Lower leg skin (tissue), 4 donors: ENCODE data around the gene CENPH. TPM values are rescaled to one million over a fixed set of nuclear protein-coding genes. Genes with fewer than 3 reads are reported as not detected.
A peak's percentile ranks its signal among the peaks of the same experiment; 100 is the strongest.
"Not testable (repeated sequence)": the region's sequence is repeated elsewhere in the genome, so short reads cannot be mapped to it uniquely, and the experiment has no call there.

Source experiments
- DNase-seq, 2 donors: peaks; one replicate each; pipeline ENCODE4 v3.0.0-alpha.2; 2019; ENCODE audit warnings: low spot score in 2 of 2
- H3K4me3 ChIP-seq: fragments of 200-600 bp; sonication (generic); 2 replicates; pipeline ENCODE4 v1.5.1; 2017; ENCODE audit warnings: mild to moderate bottlenecking, low read depth; ENCODE audit not compliant: poor library complexity, severe bottlenecking
- POLR2A ChIP-seq, 2 donors: fragments of 450-650 bp; IDR thresholded peaks; one replicate each; pipeline ENCODE4 v1.6.1; 2016 to 2017; ENCODE audit warnings: antibody characterized with exemption in 2 of 2, mild to moderate bottlenecking in 1 of 2, moderate library complexity in 1 of 2
- WGBS, 2 donors: methylation state at CpG; one replicate each; pipeline ENCODE4 v1.1.5; 2018; 5-methylcytosine and 5-hydroxymethylcytosine counted together
- intact Hi-C: fragments of 100-400 bp; cut with DNase I; formaldehyde crosslinking; loops from one replicate; pipeline ENCODE4 v1.15.0; 2023; ENCODE audit warnings: low total_unique reads
- total RNA-seq, 4 donors: library from RNA; depleted of rRNA; stranded (reverse); fragments of >200 nt; gene quantifications; one replicate each; pipeline ENCODE4 v1.1.0, GENCODE V29; 2016
- TF ChIP-seq, protein P1 (sequence below), 3 donors: fragments of 450-650 bp; IDR thresholded peaks; one replicate each; pipeline ENCODE4 v1.5.1; 2016; ENCODE audit warnings: antibody characterized with exemption in 3 of 3, mild to moderate bottlenecking in 3 of 3, moderate library complexity in 2 of 3

The CENPH gene, protein sequence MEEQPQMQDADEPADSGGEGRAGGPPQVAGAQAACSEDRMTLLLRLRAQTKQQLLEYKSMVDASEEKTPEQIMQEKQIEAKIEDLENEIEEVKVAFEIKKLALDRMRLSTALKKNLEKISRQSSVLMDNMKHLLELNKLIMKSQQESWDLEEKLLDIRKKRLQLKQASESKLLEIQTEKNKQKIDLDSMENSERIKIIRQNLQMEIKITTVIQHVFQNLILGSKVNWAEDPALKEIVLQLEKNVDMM
- total RNA-seq = 10 to 100 TPM in 1 of 4 donors, 1 to 10 TPM in 3; 5.4 to 10.5 (median 6.0) TPM

DNA sequence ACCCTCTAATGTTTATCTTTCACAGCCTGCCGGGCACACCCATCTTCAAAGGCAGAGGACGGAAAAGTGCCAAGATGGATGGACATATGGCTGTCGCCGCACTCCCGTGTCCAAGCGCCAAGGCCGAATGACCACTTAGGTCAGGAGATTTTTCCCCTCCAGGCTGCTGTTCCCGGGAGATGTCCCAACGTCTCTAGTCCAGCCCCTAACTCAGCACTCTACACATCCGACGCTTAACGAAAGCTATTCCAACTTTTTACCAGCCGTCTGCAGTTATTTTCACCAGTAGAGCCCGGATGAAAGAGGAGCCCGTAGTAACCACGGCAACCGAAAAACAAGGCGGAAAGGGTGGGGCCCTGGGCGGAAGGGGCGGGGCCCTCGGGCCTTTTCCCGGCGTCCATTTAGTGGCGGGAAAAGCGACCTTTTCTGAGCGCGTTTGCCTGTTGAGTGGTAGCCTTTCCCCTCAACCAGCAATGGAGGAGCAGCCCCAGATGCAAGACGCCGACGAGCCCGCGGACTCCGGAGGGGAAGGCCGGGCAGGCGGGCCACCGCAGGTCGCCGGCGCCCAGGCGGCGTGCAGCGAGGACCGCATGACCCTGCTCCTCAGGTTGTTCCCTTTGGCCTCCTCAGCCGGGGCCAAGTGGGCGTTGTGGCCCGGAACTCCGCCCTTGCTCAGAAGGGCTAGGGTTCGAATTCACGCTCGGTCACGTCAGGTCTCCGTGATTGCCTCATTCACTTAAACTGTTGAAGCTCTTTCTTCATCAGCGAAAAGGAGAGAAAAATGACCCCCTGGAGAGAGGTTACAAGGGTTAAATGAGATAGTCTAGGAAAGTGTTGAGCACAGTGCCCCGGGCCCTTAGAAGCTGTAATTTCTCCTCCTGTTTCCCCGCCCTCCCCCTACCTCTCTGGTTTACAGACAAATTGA is at the start of gene CENPH:
Gene CENPH, plus strand, starts transcription at position 422 of the 925 bp plus-strand sequence. Its CDS starts 52 bp downstream, at position 474.
- no peak for TF ChIP-seq POLR2A (IDR thresholded peaks at IDR 0.05)
- TF ChIP-seq, protein P1, sequence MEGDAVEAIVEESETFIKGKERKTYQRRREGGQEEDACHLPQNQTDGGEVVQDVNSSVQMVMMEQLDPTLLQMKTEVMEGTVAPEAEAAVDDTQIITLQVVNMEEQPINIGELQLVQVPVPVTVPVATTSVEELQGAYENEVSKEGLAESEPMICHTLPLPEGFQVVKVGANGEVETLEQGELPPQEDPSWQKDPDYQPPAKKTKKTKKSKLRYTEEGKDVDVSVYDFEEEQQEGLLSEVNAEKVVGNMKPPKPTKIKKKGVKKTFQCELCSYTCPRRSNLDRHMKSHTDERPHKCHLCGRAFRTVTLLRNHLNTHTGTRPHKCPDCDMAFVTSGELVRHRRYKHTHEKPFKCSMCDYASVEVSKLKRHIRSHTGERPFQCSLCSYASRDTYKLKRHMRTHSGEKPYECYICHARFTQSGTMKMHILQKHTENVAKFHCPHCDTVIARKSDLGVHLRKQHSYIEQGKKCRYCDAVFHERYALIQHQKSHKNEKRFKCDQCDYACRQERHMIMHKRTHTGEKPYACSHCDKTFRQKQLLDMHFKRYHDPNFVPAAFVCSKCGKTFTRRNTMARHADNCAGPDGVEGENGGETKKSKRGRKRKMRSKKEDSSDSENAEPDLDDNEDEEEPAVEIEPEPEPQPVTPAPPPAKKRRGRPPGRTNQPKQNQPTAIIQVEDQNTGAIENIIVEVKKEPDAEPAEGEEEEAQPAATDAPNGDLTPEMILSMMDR (IDR thresholded peaks at IDR 0.05) = no peak
- peak within 1 kb of the TSS; percentile 61 for H3K4me3 ChIP-seq
- intact Hi-C loops = no loop called here
- peak; percentile 86 to 97 for DNase-seq
- 0 to 1% methylated on average over 53 to 55 of the region's 55 CpGs for WGBS, 2 donors

DNA sequence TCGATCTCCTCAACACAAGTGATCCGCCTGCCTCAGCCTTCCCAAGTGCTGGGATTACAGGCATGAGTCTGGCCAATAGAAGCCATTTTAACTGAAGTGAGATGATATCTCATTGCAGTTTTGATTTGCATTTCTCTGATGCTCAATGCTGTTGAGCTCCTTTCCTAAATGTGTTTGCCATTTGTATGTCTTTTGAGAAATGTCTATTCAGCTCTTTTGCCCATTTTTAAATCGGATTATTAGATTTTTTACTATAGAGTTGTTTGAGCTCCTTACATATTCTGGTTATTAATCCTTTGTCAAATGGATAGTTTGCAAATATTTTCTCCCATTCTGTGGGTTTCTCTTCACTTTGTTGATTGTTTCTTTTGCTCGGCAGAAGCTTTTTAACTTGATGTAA is 49.1 kb upstream of the CENPH start:
- intact Hi-C loops, DNase-seq, H3K4me3 ChIP-seq: not testable (repeated sequence)
- 92 to 93% methylated on average over 4 of the region's 4 CpGs for WGBS, 2 donors

GRCh38 chr5:69140827-69141226 is 48.6 kb upstream of the CENPH start:
- no peak for DNase-seq
- H3K4me3 ChIP-seq = no peak overlapping the region
- no peak for TF ChIP-seq POLR2A (IDR thresholded peaks at IDR 0.05)
- TF ChIP-seq, protein P1 (IDR thresholded peaks at IDR 0.05) = no peak
- intact Hi-C loops = no loop called here
- WGBS, 2 donors = 90 to 91% methylated on average over 1 of the region's 1 CpG

DNA sequence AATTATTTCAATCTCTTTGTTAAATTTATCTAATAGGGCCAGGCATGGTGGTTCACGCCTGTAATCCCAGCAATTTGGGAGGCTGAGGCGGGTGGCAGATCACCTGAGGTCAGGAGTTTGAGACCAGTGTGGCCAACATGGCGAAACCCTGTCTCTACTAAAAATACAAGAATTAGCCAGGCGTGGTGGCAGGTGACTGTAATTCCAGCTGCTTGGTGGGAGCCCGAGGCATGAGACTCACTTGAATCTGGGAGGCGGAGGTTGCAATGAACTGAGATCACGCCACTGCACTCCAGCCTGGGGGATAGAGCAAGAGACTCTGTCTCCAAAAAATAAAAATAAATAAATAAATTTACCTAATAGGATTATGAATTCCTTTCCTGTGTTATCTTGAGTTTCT is 40.8 kb upstream of the CENPH start:
- 75 to 79% methylated on average over 7 of the region's 7 CpGs for WGBS, 2 donors
- DNase-seq = peak in 1 of 2 donors; percentile 54
- H3K4me3 ChIP-seq, intact Hi-C loops: not testable (repeated sequence)

DNA sequence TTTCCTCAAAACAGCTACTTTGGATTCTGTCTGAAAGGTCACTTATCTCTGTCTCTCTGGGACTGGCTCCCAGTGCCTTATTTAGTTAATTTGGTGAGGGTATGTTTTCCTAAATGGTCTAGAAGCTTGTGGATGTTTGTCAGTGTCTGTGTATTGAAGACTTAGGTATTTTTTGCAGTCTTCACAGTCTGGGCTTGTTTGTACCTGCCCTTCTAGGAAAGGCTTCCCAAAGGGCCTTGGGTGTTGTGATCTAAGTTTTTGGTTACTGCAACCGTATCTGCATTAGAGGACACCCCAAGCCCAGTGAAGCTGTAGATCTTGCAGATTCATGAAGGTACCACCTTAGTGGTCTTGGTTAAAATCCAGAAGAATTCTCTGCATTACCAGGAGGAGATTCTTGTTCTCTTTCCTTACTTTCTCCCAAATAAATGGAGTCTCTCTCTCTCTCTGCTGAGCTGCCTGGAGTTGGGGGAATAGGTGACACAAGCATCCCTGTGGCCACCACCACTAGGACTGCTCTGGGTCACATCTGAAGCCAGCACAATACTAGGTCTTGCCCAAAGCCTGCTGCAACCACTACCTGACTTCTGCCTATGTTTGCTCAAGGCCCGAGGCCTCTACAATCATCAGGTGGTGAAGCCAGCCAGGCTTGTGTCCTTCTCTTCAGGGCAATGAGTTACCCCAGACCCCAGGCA is 40.3 kb upstream of the CENPH start:
- intact Hi-C loops = no loop called here
- no peak for TF ChIP-seq POLR2A (IDR thresholded peaks at IDR 0.05)
- TF ChIP-seq, protein P1 (IDR thresholded peaks at IDR 0.05) = no peak
- no peak overlapping the region for H3K4me3 ChIP-seq
- DNase-seq = peak in 1 of 2 donors; percentile 68
- WGBS, 2 donors = 80 to 82% methylated on average over 2 of the region's 2 CpGs

- TF ChIP-seq, protein P1 (IDR thresholded peaks at IDR 0.05) = no peak
- TF ChIP-seq POLR2A (IDR thresholded peaks at IDR 0.05) = no peak
- intact Hi-C loops = no loop called here
- DNase-seq = peak in 1 of 2 donors; percentile 34
- 85 to 94% methylated on average over 5 of the region's 5 CpGs for WGBS, 2 donors
- H3K4me3 ChIP-seq = no peak overlapping the region
These were observed 39.7 kb upstream of the CENPH start for GRCh38 chr5:69149676-69150010.
